ENCODE measurements around the gene SKAP2. TPM values are rescaled to one million over a fixed set of nuclear protein-coding genes. Genes with fewer than 3 reads are reported as not detected.

Gene SKAP2
- total and polyA plus RNA-seq, 12 donors: 7.3 to 123 (median 50.1) TPM

DNA sequence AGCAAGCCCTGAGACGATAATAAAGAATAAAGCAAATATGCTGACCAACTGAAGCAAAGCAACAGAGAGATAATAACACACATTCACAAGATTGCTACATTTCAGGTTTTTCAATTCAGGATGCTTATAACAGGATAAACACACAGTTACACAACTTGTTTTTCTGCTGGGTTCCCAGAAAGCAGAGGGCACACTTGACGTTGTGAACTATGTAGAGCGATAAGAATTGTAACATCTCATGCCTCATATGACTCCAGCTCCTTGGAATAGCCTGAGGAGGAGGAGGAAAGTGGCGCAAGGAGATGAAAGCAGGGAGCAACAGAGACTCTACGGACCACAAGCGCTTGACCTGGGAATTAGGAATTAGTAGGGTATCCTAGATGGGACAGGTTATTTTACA, 201.7 kb downstream of the SKAP2 start:
- intact Hi-C loops (cut with DNase I): loop anchor here (5.0 to 10.0 kb wide), 3 partner anchors 280 to 768 kb away; no protein-coding TSS in a partner anchor
- no peak for DNase-seq
- Histone ChIP-seq H3K27me3 (no peaks in the 10 kb centered on the region), H3K36me3 (replicated peaks in 1 of 2) (no peaks in the 10 kb centered on the region), H3K27ac (no peak overlapping the region), H3K4me1 (replicated peaks in 1 of 2) (peaks cover 0 to 11% of the 10 kb centered on the region in 2 donors), H3K9me3 (replicated peaks in 1 of 3) (no peaks in the 10 kb centered on the region), H3K4me3 (no peak overlapping the region)
- WGBS, 4 donors: 94 to 96% (median 95%) methylated on average over 6 of the region's 6 CpGs
- TF ChIP-seq POLR2A (IDR thresholded peaks at IDR 0.05): no peak
- TF ChIP-seq, protein P1, sequence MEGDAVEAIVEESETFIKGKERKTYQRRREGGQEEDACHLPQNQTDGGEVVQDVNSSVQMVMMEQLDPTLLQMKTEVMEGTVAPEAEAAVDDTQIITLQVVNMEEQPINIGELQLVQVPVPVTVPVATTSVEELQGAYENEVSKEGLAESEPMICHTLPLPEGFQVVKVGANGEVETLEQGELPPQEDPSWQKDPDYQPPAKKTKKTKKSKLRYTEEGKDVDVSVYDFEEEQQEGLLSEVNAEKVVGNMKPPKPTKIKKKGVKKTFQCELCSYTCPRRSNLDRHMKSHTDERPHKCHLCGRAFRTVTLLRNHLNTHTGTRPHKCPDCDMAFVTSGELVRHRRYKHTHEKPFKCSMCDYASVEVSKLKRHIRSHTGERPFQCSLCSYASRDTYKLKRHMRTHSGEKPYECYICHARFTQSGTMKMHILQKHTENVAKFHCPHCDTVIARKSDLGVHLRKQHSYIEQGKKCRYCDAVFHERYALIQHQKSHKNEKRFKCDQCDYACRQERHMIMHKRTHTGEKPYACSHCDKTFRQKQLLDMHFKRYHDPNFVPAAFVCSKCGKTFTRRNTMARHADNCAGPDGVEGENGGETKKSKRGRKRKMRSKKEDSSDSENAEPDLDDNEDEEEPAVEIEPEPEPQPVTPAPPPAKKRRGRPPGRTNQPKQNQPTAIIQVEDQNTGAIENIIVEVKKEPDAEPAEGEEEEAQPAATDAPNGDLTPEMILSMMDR (IDR thresholded peaks at IDR 0.05): no peak

DNA sequence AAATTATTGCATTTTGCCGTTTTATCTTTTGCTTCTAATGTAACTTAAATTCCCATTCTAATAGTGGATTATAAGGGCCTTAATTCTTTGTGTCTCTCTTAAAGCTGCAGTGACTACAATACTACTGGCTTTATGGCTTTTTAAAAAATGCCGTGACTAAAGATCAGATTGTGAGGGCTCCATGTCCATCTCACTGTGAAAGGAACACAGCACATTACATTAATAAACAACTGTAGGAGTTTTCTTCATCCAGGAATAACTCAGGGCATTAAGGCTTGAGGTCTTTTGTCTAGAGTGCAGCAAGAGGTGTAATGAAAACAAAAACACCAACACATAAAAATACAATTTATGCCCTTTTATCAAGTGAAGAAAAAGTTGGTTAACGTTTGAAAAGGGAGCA, 205.3 kb downstream of the SKAP2 start:
- intact Hi-C loops (cut with DNase I): no loop called here
- 82 to 88% (median 87%) methylated on average over 3 of the region's 3 CpGs for WGBS, 4 donors
- no peak overlapping the region for H3K27ac ChIP-seq
- no peak for DNase-seq
- no peaks in the 10 kb centered on the region for H3K36me3 ChIP-seq (replicated peaks in 1 of 2)
- TF ChIP-seq POLR2A (IDR thresholded peaks at IDR 0.05): no peak
- TF ChIP-seq, protein P1 (IDR thresholded peaks at IDR 0.05): no peak
- H3K4me3 ChIP-seq: no peak overlapping the region
- H3K27me3 ChIP-seq: no peaks in the 10 kb centered on the region
- H3K4me1 ChIP-seq (replicated peaks in 1 of 2): peaks cover 4% of the 10 kb centered on the region in 2 donors
- H3K9me3 ChIP-seq (replicated peaks in 1 of 3): no peaks in the 10 kb centered on the region

DNA sequence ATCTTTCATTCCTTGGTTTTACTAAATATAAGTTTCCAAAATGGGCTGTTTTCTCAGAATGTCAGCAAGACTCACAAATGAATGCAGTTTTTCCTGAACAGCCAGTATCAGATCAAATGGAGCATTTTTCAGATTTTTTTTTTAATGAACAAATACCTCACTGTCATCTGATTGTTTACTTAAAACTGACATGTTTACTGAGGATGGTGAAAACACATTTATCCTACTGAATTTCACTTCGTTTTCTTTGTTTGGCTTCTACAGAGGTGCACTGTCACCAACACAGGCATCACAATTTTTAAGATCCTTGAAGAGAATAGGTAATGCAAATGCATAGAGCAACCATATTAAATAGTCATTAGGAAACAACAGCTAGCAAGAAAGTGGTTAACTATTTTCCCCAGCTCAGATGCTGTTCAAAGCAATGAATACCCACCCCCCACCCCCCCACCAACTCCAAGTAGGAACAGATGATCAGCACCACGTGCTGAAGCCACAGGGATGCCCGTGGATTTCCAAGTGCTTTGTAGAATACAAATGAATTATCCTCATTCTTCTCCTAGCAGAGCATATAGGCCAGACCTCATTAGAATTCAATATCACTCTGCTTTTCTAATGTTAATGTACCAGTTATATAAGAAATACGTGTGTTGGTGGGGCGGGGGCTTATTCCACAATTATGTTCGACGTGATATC, 205.9 kb downstream of the SKAP2 start:
- intact Hi-C loops (cut with DNase I): no loop called here
- no peaks in the 10 kb centered on the region for H3K36me3 ChIP-seq (replicated peaks in 1 of 2)
- no peak for DNase-seq
- H3K27ac ChIP-seq: no peak overlapping the region
- peaks cover 8 to 10% of the 10 kb centered on the region in 2 donors for H3K4me1 ChIP-seq (replicated peaks in 1 of 2)
- WGBS, 4 donors: 92 to 94% (median 92%) methylated on average over 7 of the region's 7 CpGs
- H3K27me3 ChIP-seq: no peaks in the 10 kb centered on the region
- H3K4me3 ChIP-seq: no peak overlapping the region
- TF ChIP-seq, protein P1 (IDR thresholded peaks at IDR 0.05): no peak
- TF ChIP-seq POLR2A (IDR thresholded peaks at IDR 0.05): no peak
- no peaks in the 10 kb centered on the region for H3K9me3 ChIP-seq (replicated peaks in 1 of 3)

DNA sequence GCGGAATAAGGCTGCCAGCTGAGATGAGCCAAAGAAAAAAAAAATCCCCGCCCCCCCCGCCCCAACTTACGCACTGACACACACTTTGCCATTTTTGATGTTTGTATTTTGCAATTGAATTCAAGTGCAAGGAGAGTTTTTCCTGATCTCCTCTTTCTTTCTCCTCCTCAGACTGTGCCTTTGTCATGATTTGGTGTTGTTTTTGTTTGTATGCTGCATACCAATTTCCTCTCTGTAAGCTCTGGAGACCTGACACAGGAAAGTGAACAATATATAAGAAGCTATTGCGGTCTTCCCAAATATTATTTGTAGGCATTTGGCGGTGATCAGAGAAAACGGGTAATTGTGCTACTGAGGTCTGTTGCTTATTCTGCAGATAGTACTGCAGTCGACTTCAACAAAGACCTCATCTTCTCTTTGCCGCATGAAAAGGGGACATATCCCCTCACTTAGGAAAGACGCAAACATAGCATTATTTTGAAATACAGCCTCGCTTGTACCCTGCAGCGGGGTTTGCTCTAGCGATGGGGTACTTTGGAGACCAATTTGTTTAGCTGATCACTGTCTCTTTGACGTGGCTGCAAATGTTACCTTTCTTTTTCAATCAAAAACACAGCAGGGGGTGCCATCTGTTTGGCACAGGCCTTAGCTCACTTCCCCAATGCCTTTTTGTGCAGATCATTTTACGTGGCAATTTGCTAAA, 206.6 kb downstream of the SKAP2 start:
- 83 to 87% (median 85%) methylated on average over 15 of the region's 15 CpGs for WGBS, 4 donors
- DNase-seq: no peak
- Histone ChIP-seq H3K9me3 (replicated peaks in 1 of 3) (no peaks in the 10 kb centered on the region), H3K27me3 (no peaks in the 10 kb centered on the region), H3K27ac (no peak overlapping the region), H3K36me3 (replicated peaks in 1 of 2) (no peaks in the 10 kb centered on the region), H3K4me1 (replicated peaks in 1 of 2) (peaks cover 8 to 17% of the 10 kb centered on the region in 2 donors), H3K4me3 (no peak overlapping the region)
- intact Hi-C loops (cut with DNase I): no loop called here
- no peak for TF ChIP-seq POLR2A (IDR thresholded peaks at IDR 0.05)
- TF ChIP-seq, protein P1 (IDR thresholded peaks at IDR 0.05): no peak

Data from adrenal gland (tissue), 12 donors.